Stimulated activated naive B cell treated with anti-CD40 and anti-IgM and Interleukin-4, amounts not matched to agents 10 μg/mL and 1 μg/mL and 100 μg/mL, for 72 hours (primary cell): ENCODE results near the gene RASGRP2.

Source experiments
- ATAC-seq, 2 donors: fragments of 150-1000 bp; cut with Tn5 transposase; replicated peaks; 2 replicates each; pipeline ENCODE4 v1.10.0; 2021; ENCODE audit warnings: moderate library complexity in 1 of 2
- DNase-seq: peaks from one replicate; pipeline ENCODE4 v3.0.0; 2021
- H3K27ac Mint-ChIP-seq: one replicate; pipeline ENCODE4 v1.8.0; 2022; ENCODE audit warnings: mild to moderate bottlenecking, mixed read lengths
- H3K27me3 Mint-ChIP-seq, 2 donors: one replicate each; pipeline ENCODE4 v1.8.0; 2022; ENCODE audit warnings: mixed read lengths in 2 of 2
- H3K36me3 Mint-ChIP-seq, 2 donors: one replicate each; pipeline ENCODE4 v1.8.0; 2022; ENCODE audit warnings: mixed read lengths in 2 of 2, mild to moderate bottlenecking in 1 of 2
- H3K4me1 Mint-ChIP-seq, 2 donors: one replicate each; pipeline ENCODE4 v1.8.0; 2022; ENCODE audit warnings: mixed read lengths in 2 of 2, mild to moderate bottlenecking in 1 of 2
- H3K4me3 Mint-ChIP-seq, 2 donors: one replicate each; pipeline ENCODE4 v1.8.0; 2022; ENCODE audit warnings: mild to moderate bottlenecking in 2 of 2, mixed read lengths in 2 of 2, moderate library complexity in 1 of 2
- H3K9me3 Mint-ChIP-seq, 2 donors: one replicate each; pipeline ENCODE4 v1.8.0; 2022; ENCODE audit warnings: mixed read lengths in 2 of 2, mild to moderate bottlenecking in 1 of 2

The RASGRP2 gene

GRCh38 chr11:64743591-64744543 lies at the start of gene RASGRP2:
Gene RASGRP2, minus strand, starts transcription at chr11:64744142. Its CDS starts 1,276 bp downstream, at chr11:64742866.
- ATAC-seq = peak; percentile 48 to 56
- Mint-ChIP-seq H3K9me3 (no peaks in the 10 kb centered on the region), H3K27ac (peak within 1 kb of the TSS; percentile 93), H3K4me1 (peaks cover 40 to 61% of the 10 kb centered on the region in 2 donors), H3K4me3 (peak within 1 kb of the TSS; percentile 88 to 94), H3K36me3 (peaks cover 5 to 8% of the 10 kb centered on the region in 2 donors), H3K27me3 (no peaks in the 10 kb centered on the region)
- peak; percentile 68 for DNase-seq

- Mint-ChIP-seq H3K4me1 (peaks cover 30 to 44% of the 10 kb centered on the region in 2 donors), H3K4me3 (no peak overlapping the region), H3K27me3 (no peaks in the 10 kb centered on the region), H3K36me3 (peaks cover 43 to 66% of the 10 kb centered on the region in 2 donors), H3K9me3 (no peaks in the 10 kb centered on the region), H3K27ac (no peak overlapping the region)
- ATAC-seq (no peak), DNase-seq (no peak)
Measured at GRCh38 chr11:64792482-64792881, 48.5 kb upstream of the RASGRP2 start.

- H3K4me1 Mint-ChIP-seq = peaks cover 30 to 42% of the 10 kb centered on the region in 2 donors
- no peaks in the 10 kb centered on the region for H3K27me3 Mint-ChIP-seq
- ATAC-seq = no peak
- no peak overlapping the region for H3K4me3 Mint-ChIP-seq
- no peaks in the 10 kb centered on the region for H3K9me3 Mint-ChIP-seq
- H3K36me3 Mint-ChIP-seq = peaks cover 41 to 61% of the 10 kb centered on the region in 2 donors
- DNase-seq = no peak
- peak overlapping the region; percentile 47 for H3K27ac Mint-ChIP-seq
Measured at GRCh38 chr11:64791781-64792291, 47.9 kb upstream of the RASGRP2 start.

- Mint-ChIP-seq H3K4me1 (peaks cover 20 to 28% of the 10 kb centered on the region in 2 donors), H3K9me3 (no peaks in the 10 kb centered on the region), H3K4me3 (no peak overlapping the region), H3K27ac (peak overlapping the region; percentile 47), H3K36me3 (peaks cover 29 to 48% of the 10 kb centered on the region in 2 donors), H3K27me3 (no peaks in the 10 kb centered on the region)
- ATAC-seq = no peak
- DNase-seq = no peak
Measured at GRCh38 chr11:64790205-64791095, 46.5 kb upstream of the RASGRP2 start.

GRCh38 chr11:64789331-64790204 lies 45.6 kb upstream of the RASGRP2 start:
- H3K36me3 Mint-ChIP-seq = peaks cover 25 to 48% of the 10 kb centered on the region in 2 donors
- no peaks in the 10 kb centered on the region for H3K9me3 Mint-ChIP-seq
- ATAC-seq (no peak), DNase-seq (no peak)
- peaks cover 14 to 21% of the 10 kb centered on the region in 2 donors for H3K4me1 Mint-ChIP-seq
- peak overlapping the region; percentile 6 for H3K27ac Mint-ChIP-seq
- no peak overlapping the region for H3K4me3 Mint-ChIP-seq
- no peaks in the 10 kb centered on the region for H3K27me3 Mint-ChIP-seq

GRCh38 chr11:64788321-64789215 lies 44.6 kb upstream of the RASGRP2 start:
- no peaks in the 10 kb centered on the region for H3K9me3 Mint-ChIP-seq
- no peak overlapping the region for H3K4me3 Mint-ChIP-seq
- H3K27ac Mint-ChIP-seq = peak overlapping the region; percentile 31
- DNase-seq (no peak), ATAC-seq (peak; percentile 6)
- peaks cover 5 to 11% of the 10 kb centered on the region in 2 donors for H3K4me1 Mint-ChIP-seq
- peaks cover 23 to 39% of the 10 kb centered on the region in 2 donors for H3K36me3 Mint-ChIP-seq
- H3K27me3 Mint-ChIP-seq = no peaks in the 10 kb centered on the region

GRCh38 chr11:64787526-64788320 lies 43.8 kb upstream of the RASGRP2 start:
- peak overlapping the region; percentile 10 for H3K27ac Mint-ChIP-seq
- no peaks in the 10 kb centered on the region for H3K9me3 Mint-ChIP-seq
- H3K4me1 Mint-ChIP-seq = peaks cover 6 to 9% of the 10 kb centered on the region in 2 donors
- H3K27me3 Mint-ChIP-seq = no peaks in the 10 kb centered on the region
- peaks cover 22 to 33% of the 10 kb centered on the region in 2 donors for H3K36me3 Mint-ChIP-seq
- DNase-seq (peak; percentile 53), ATAC-seq (peak; percentile 77 to 79)
- no peak overlapping the region for H3K4me3 Mint-ChIP-seq

GRCh38 chr11:64786308-64786707 lies 42.4 kb upstream of the RASGRP2 start:
- H3K4me3 Mint-ChIP-seq = no peak overlapping the region
- DNase-seq (no peak), ATAC-seq (no peak)
- H3K4me1 Mint-ChIP-seq = peaks cover 6 to 16% of the 10 kb centered on the region in 2 donors
- H3K27me3 Mint-ChIP-seq = no peaks in the 10 kb centered on the region
- H3K27ac Mint-ChIP-seq = no peak overlapping the region
- no peaks in the 10 kb centered on the region for H3K9me3 Mint-ChIP-seq
- H3K36me3 Mint-ChIP-seq = peaks cover 15 to 24% of the 10 kb centered on the region in 2 donors

GRCh38 chr11:64784813-64785581 lies 41.1 kb upstream of the RASGRP2 start:
- Mint-ChIP-seq H3K4me3 (no peak overlapping the region), H3K36me3 (peaks cover 7 to 16% of the 10 kb centered on the region in 2 donors), H3K4me1 (peaks cover 6 to 21% of the 10 kb centered on the region in 2 donors), H3K9me3 (no peaks in the 10 kb centered on the region), H3K27me3 (no peaks in the 10 kb centered on the region), H3K27ac (no peak overlapping the region)
- DNase-seq (no peak), ATAC-seq (no peak)

- peak within 1 kb of the TSS; percentile 99 for H3K27ac Mint-ChIP-seq
- H3K27me3 Mint-ChIP-seq = no peaks in the 10 kb centered on the region
- no peaks in the 10 kb centered on the region for H3K9me3 Mint-ChIP-seq
- peak within 1 kb of the TSS; percentile 93 to 94 for H3K4me3 Mint-ChIP-seq
- peaks cover 36 to 44% of the 10 kb centered on the region in 2 donors for H3K36me3 Mint-ChIP-seq
- peak; percentile 100 for DNase-seq
- ATAC-seq = peak; percentile 88 to 89
- H3K4me1 Mint-ChIP-seq = peaks cover 21 to 62% of the 10 kb centered on the region in 2 donors
Measured at GRCh38 chr11:64778473-64779298, 34.7 kb upstream of the RASGRP2 start, which contains the start of gene SF1. Gene SF1, minus strand, starts transcription at chr11:64778542. Its CDS starts 150 bp downstream, at chr11:64778392.

- no peaks in the 10 kb centered on the region for H3K27me3 Mint-ChIP-seq
- peak in 1 of 2 donors; percentile 4 for ATAC-seq
- H3K4me1 Mint-ChIP-seq = peaks cover 24 to 67% of the 10 kb centered on the region in 2 donors
- H3K9me3 Mint-ChIP-seq = no peaks in the 10 kb centered on the region
- H3K4me3 Mint-ChIP-seq = peak overlapping the region; percentile 85 to 93
- no peak for DNase-seq
- peak overlapping the region; percentile 99 for H3K27ac Mint-ChIP-seq
- H3K36me3 Mint-ChIP-seq = peaks cover 39 to 48% of the 10 kb centered on the region in 2 donors
Measured at GRCh38 chr11:64778223-64778472, 34.2 kb upstream of the RASGRP2 start.
